AG10803 (cell line): ENCODE measurements around the gene IFT172.
"Not testable (repeated sequence)": the region's sequence is repeated elsewhere in the genome, so short reads cannot be mapped to it uniquely, and the experiment has no call there.

Source experiments
- DNase-seq: peaks from one replicate; pipeline ENCODE4 v3.0.0; 2010; ENCODE audit warnings: low read depth
- H3K4me3 ChIP-seq: 2 replicates; pipeline ENCODE4 v1.5.1; 2011; ENCODE audit warnings: mild to moderate bottlenecking, low read length, control low read depth
- TF ChIP-seq, protein P1 (sequence below): conservative IDR thresholded peaks from 2 replicates; pipeline ENCODE4 v1.5.1; 2011; ENCODE audit warnings: mild to moderate bottlenecking, low read length, control low read depth, inconsistent platforms

IFT172 gene

DNA sequence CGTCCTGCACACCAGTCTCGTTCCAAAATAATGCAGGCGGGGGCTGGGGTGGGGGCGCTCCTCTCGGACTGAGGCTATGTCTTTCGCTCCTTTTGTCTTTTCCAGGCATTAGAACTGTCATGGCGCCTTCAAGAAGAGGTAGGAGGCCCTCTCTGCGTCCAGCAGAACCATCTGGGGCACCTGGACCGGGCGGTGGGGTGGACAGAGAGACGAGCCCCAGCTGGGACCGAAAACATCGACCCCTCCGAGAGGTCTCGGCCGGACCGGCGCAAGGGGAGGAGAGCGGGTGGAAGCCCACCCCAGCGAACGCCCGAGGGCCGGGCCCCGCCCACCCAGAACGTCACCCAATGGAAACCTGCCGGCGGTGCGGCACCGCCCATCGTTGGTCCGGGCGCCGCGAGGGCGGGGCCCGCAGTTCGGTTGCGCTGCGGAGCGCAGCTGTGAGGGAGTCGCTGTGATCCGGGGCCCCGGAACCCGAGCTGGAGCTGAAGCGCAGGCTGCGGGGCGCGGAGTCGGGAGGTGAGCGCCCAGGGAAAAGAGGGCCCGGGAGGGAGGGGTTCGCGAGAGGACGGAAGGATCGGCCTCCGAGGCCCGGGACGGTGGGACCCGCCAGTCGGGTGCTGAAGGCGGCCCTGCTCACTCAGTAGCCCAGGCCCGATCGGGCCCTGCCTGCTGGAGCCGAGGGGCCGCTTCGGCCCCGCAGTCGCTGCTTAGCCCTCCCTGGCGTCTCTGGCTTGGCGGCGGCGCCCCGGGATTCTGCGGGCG lies 61.1 kb downstream of the IFT172 start, which contains the start of gene NRBP1:
Gene NRBP1 (plus strand): TSS at position 419 of the 765 bp plus-strand sequence. CDS start 4,643 bp downstream, outside the sequence.
- H3K4me3 ChIP-seq: peak within 1 kb of the TSS; percentile 85

GRCh38 chr2:27427863-27428212 lies 61.7 kb downstream of the IFT172 start:
- H3K4me3 ChIP-seq: peak overlapping the region; percentile 83
- DNase-seq: no peak
- TF ChIP-seq, protein P1, sequence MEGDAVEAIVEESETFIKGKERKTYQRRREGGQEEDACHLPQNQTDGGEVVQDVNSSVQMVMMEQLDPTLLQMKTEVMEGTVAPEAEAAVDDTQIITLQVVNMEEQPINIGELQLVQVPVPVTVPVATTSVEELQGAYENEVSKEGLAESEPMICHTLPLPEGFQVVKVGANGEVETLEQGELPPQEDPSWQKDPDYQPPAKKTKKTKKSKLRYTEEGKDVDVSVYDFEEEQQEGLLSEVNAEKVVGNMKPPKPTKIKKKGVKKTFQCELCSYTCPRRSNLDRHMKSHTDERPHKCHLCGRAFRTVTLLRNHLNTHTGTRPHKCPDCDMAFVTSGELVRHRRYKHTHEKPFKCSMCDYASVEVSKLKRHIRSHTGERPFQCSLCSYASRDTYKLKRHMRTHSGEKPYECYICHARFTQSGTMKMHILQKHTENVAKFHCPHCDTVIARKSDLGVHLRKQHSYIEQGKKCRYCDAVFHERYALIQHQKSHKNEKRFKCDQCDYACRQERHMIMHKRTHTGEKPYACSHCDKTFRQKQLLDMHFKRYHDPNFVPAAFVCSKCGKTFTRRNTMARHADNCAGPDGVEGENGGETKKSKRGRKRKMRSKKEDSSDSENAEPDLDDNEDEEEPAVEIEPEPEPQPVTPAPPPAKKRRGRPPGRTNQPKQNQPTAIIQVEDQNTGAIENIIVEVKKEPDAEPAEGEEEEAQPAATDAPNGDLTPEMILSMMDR: no peak

More for the DNA sequence above, 61.1 kb downstream of the IFT172 start, which contains the start of gene NRBP1:
- DNase-seq: peak; percentile 83
- TF ChIP-seq, protein P1: no peak

GRCh38 chr2:27425039-27425438 lies 64.5 kb downstream of the IFT172 start:
- H3K4me3 ChIP-seq, DNase-seq: not testable (repeated sequence)

GRCh38 chr2:27422958-27423357 lies 66.6 kb downstream of the IFT172 start:
- TF ChIP-seq, protein P1: no peak
- DNase-seq: no peak
- no peak overlapping the region for H3K4me3 ChIP-seq

DNA sequence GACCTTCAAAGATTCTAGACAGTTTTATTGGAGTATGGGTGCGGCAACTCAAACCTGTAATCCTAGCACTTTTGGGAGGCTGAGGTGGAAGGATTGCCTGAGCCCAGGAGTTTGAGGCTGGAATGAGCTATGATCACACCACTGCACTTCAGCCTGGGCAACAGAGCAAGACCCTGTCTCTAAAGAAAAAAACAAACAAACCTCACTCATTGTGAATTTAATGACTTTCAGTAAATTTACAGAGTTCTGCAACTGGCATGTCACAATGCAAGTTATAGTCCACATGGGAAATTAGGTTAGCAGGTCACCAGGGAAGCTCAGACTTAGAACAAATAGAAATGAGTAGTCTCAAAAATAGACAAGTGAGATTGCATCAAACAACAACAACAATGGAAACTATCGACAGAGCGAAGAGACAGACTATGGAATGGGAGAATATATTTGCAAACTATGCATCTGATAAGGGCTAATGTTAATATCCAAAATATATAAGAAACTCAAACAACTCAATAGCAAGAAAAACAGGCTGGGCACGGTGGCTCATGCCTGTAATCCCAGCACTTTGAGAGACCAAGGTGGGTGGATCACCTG lies 67.8 kb downstream of the IFT172 start:
- TF ChIP-seq, protein P1: no peak
- no peak overlapping the region for H3K4me3 ChIP-seq
- no peak for DNase-seq

DNA sequence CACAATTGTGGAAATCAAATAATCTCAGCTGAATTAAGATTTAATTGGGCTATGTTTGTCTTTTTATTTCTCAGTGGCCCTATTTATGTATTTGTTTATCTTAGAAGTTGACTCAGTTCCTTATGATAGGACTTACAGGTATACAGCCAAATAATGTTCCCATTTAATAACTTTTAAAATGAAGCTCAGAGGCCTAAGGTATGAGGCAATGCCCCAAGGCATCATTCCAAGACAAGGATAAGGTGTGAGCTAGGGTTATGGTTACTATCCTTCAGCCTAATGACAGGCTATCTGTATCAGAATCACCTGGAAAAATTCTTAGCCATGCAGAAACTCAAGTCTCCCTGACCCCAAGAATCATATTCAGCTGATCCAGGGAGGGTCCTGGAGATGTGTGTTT lies 68.5 kb downstream of the IFT172 start:
- no peak overlapping the region for H3K4me3 ChIP-seq
- no peak for DNase-seq
- TF ChIP-seq, protein P1: no peak

- H3K4me3 ChIP-seq: no peak overlapping the region
- DNase-seq: no peak
- TF ChIP-seq, protein P1: no peak
Measured at GRCh38 chr2:27416151-27416550, 73.4 kb downstream of the IFT172 start.
